K562 (cell line): Measurements from ENCODE around the gene BNC2.

ENCODE experiments used
- BHLHE40 ChIP-seq: IDR thresholded peaks from 2 replicates; pipeline ENCODE4 v1.6.1; 2011; ENCODE audit warnings: low read length, improper control_type of control experiment
- CHD4 ChIP-seq: fragments of 200-600 bp; sonication (generic); IDR thresholded peaks from 3 replicates; pipeline ENCODE4 v1.6.1; 2012; ENCODE audit warnings: low read depth, mild to moderate bottlenecking, mixed read lengths, low read length, inconsistent platforms; ENCODE audit not compliant: insufficient read depth, insufficient replicate concordance, poor library complexity, severe bottlenecking
- COPS2 ChIP-seq: fragments of 450-650 bp; conservative IDR thresholded peaks from 2 replicates; pipeline ENCODE4 v1.6.1; 2016; ENCODE audit warnings: mild to moderate bottlenecking, moderate library complexity
- HDAC1 ChIP-seq, 2 experiments: fragments of 450-650 bp; IDR thresholded peaks; 2 replicates each; pipeline ENCODE4 v1.6.1; 2016 to 2017; ENCODE audit warnings: inconsistent platforms in 1 of 2, mild to moderate bottlenecking in 1 of 2, moderate library complexity in 1 of 2
- POLR2A ChIP-seq: fragments of 450-650 bp; conservative IDR thresholded peaks from 2 replicates; pipeline ENCODE4 v1.6.1; 2016
- SMC3 ChIP-seq: conservative IDR thresholded peaks from 2 replicates; pipeline ENCODE4 v1.6.1; 2011; ENCODE audit warnings: low read depth, low read length, improper control_type of control experiment; ENCODE audit not compliant: insufficient read depth
- TF ChIP-seq, protein P1 (sequence below): sonication (generic); formaldehyde crosslinking; IDR thresholded peaks from 2 replicates; pipeline ENCODE4 v1.8.1; 2023; ENCODE audit warnings: mild to moderate bottlenecking, missing genetic modification reagents
- TF ChIP-seq, protein P2 (sequence below), 2 experiments: fragments of 450-650 bp in 1 of 2; sonication (generic) in 1 of 2; formaldehyde crosslinking in 1 of 2; IDR thresholded peaks in 1 of 2; conservative IDR thresholded peaks in 1 of 2; 2 replicates each; pipeline versions ENCODE4 v1.6.1 to v1.8.1; 2016 to 2023; ENCODE audit warnings: mild to moderate bottlenecking in 2 of 2, moderate library complexity in 2 of 2, inconsistent platforms in 1 of 2, missing genetic modification reagents in 1 of 2
- TF ChIP-seq, protein P3 (sequence below), 3 experiments: IDR thresholded peaks in 2 of 3; conservative IDR thresholded peaks in 1 of 3; 2 replicates each; pipeline ENCODE4 v1.5.1; 2011 to 2012; ENCODE audit warnings: low read length in 3 of 3, mild to moderate bottlenecking in 3 of 3, control low read depth in 2 of 3, improper control_type of control experiment in 1 of 3, inconsistent platforms in 1 of 3, low read depth in 1 of 3, mixed read lengths in 1 of 3, moderate library complexity in 1 of 3; ENCODE audit not compliant: insufficient read depth in 2 of 3

DNA sequence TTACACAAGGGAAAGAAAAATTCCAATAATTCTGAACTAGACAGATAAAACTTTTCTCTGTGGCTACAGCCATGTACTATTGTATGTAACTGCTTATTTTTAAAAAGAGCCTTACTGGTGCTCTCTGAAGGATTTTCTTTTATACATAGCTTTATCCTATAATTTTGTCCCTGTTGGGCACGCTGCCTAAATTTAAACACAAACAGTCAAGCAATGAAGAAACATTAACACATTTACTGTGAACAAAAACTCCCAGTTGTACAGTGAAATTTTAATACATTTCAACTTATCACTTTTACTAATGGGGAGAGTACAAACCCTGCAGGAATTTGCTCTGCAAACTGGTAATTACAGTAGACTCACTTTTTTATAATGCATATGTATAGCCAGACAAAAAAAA lies 273.3 kb downstream of the BNC2 start:
- TF ChIP-seq SMC3 = no peak
- no peak for TF ChIP-seq POLR2A
- no peak for TF ChIP-seq HDAC1 (IDR thresholded peaks at IDR 0.05)
- no peak for TF ChIP-seq COPS2
- TF ChIP-seq, protein P1, sequence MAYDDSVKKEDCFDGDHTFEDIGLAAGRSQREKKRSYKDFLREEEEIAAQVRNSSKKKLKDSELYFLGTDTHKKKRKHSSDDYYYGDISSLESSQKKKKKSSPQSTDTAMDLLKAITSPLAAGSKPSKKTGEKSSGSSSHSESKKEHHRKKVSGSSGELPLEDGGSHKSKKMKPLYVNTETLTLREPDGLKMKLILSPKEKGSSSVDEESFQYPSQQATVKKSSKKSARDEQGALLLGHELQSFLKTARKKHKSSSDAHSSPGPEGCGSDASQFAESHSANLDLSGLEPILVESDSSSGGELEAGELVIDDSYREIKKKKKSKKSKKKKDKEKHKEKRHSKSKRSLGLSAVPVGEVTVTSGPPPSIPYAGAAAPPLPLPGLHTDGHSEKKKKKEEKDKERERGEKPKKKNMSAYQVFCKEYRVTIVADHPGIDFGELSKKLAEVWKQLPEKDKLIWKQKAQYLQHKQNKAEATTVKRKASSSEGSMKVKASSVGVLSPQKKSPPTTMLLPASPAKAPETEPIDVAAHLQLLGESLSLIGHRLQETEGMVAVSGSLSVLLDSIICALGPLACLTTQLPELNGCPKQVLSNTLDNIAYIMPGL (CRISPR knock-in tag) = no peak
- TF ChIP-seq, protein P2, sequence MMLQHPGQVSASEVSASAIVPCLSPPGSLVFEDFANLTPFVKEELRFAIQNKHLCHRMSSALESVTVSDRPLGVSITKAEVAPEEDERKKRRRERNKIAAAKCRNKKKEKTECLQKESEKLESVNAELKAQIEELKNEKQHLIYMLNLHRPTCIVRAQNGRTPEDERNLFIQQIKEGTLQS (IDR thresholded peaks at IDR 0.05) = no peak
- TF ChIP-seq, protein P2 (CRISPR knock-in tag; conservative IDR thresholded peaks at IDR 0.05) = no peak
- no peak for TF ChIP-seq CHD4
- no peak for TF ChIP-seq BHLHE40
- TF ChIP-seq, protein P3, sequence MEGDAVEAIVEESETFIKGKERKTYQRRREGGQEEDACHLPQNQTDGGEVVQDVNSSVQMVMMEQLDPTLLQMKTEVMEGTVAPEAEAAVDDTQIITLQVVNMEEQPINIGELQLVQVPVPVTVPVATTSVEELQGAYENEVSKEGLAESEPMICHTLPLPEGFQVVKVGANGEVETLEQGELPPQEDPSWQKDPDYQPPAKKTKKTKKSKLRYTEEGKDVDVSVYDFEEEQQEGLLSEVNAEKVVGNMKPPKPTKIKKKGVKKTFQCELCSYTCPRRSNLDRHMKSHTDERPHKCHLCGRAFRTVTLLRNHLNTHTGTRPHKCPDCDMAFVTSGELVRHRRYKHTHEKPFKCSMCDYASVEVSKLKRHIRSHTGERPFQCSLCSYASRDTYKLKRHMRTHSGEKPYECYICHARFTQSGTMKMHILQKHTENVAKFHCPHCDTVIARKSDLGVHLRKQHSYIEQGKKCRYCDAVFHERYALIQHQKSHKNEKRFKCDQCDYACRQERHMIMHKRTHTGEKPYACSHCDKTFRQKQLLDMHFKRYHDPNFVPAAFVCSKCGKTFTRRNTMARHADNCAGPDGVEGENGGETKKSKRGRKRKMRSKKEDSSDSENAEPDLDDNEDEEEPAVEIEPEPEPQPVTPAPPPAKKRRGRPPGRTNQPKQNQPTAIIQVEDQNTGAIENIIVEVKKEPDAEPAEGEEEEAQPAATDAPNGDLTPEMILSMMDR (IDR thresholded peaks at IDR 0.05 in 2 of 3, conservative IDR thresholded peaks at IDR 0.05 in 1 of 3; ENCODE audit: insufficient read depth in 2 of 3, low read depth in 1 of 3, low read length in 3 of 3) = no peak
